ENCODE results near the gene PMEL. TPM values are rescaled to one million over a fixed set of nuclear protein-coding genes. Genes with fewer than 3 reads are reported as not detected.
"Not testable (repeated sequence)": the region's sequence is repeated elsewhere in the genome, so short reads cannot be mapped to it uniquely, and the experiment has no call there.

Gene PMEL
- polyA plus RNA-seq, 1 experiment, result 1.8 TPM

DNA sequence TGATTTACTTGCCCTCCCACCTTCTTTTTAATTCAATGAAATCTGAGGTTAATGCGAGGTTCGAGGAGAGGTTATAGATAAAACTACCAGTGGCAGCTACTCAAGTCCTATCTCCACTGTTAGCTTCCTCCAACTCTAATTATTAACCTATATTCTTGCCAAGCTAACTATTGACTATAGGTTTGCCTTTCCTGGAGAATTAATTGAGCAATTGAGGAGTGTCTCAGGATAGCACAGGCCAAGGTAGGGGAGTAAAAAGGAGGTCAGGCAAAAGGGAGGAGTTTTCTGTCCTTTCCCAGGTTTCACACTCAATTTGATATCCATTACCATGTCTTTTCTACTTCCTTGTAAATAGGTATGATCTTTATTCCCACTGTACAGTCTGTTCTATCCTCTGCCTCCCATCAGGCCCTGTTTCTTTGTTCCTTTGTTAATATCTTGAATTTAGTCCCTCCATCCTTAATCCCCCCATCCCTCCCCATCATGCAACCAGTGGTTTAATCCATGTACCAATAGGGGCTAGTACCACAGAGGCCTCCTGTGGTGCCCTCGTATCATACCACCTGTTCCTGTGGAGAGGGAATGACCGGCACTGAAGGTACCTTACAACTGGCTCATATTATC lies 27.5 kb upstream of the PMEL start:
- Histone ChIP-seq H3K27me3 (ENCODE audit: control insufficient read depth, insufficient read depth, low read length) (no peaks in the 10 kb centered on the region), H3K4me3 (ENCODE audit: low read depth, low read length) (no peak overlapping the region), H3K36me3 (ENCODE audit: control insufficient read depth, insufficient read depth, low read length) (peaks cover 26% of the 10 kb centered on the region)
- ChIA-PET CTCF (interaction anchor here (1.3 to 1.7 kb wide), 3 partner anchors 13 to 27 kb away, joined by 3 to 5 read pairs (median 4); partner anchors contain the start of gene RAB5B), POLR2A (no interaction called here)
- DNase-seq (ENCODE audit: low read depth), result no peak
- TF ChIP-seq, protein P1, sequence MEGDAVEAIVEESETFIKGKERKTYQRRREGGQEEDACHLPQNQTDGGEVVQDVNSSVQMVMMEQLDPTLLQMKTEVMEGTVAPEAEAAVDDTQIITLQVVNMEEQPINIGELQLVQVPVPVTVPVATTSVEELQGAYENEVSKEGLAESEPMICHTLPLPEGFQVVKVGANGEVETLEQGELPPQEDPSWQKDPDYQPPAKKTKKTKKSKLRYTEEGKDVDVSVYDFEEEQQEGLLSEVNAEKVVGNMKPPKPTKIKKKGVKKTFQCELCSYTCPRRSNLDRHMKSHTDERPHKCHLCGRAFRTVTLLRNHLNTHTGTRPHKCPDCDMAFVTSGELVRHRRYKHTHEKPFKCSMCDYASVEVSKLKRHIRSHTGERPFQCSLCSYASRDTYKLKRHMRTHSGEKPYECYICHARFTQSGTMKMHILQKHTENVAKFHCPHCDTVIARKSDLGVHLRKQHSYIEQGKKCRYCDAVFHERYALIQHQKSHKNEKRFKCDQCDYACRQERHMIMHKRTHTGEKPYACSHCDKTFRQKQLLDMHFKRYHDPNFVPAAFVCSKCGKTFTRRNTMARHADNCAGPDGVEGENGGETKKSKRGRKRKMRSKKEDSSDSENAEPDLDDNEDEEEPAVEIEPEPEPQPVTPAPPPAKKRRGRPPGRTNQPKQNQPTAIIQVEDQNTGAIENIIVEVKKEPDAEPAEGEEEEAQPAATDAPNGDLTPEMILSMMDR (IDR thresholded peaks at IDR 0.05; ENCODE audit: insufficient read depth, low read depth, low read length), result no peak

DNA sequence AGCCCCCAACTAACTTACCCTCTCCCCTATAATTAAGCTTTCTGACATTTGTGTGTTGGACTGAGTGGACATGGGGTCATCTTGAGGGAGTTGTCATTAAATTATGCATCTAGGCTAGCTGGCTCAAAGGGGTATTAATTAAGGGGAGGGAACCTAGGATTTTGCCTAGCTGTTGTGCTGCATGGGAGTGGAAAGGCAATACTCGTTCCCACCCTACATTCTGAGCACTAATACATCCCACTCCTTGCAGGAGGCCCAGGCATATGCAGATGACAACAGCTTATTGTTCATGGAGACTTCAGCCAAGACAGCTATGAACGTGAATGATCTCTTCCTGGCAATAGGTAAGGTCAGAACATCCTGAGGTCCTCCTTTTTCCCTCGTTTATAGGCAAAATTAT lies 25.3 kb upstream of the PMEL start:
- ChIA-PET CTCF (interaction anchor here (1.0 to 2.0 kb wide), 3 partner anchors 9 to 646 kb away, joined by 3 to 7 read pairs (median 3); no protein-coding TSS in a partner anchor), POLR2A (no interaction called here)
- no peaks in the 10 kb centered on the region for H3K27me3 ChIP-seq (ENCODE audit: control insufficient read depth, insufficient read depth, low read length)
- H3K36me3 ChIP-seq (ENCODE audit: control insufficient read depth, insufficient read depth, low read length), result peaks cover 27% of the 10 kb centered on the region
- DNase-seq (ENCODE audit: low read depth), result no peak
- TF ChIP-seq, protein P1 (IDR thresholded peaks at IDR 0.05; ENCODE audit: insufficient read depth, low read depth, low read length), result no peak
- H3K4me3 ChIP-seq (ENCODE audit: low read depth, low read length), result no peak overlapping the region

DNA sequence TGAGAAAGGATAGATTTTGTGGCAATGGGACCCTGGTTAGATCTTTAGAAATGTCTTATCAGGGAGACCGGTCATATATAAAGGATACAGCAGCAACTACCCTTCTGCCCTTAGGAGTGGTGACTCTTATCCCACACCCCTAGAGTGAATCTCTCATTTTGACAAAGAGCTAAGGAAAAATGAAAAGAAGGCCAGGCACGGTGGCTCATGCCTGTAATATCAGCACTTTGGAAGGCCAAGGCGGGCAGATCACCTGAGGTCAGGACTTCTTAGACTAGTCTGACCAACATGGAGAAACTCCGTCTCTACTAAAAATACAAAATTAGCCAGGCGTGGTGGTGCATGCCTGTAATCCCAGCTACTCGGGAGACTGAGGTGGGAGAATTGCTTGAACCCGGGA lies 20.1 kb upstream of the PMEL start:
- H3K4me3 ChIP-seq (ENCODE audit: low read depth, low read length); POLR2A ChIA-PET; DNase-seq (ENCODE audit: low read depth); H3K27me3 ChIP-seq (ENCODE audit: control insufficient read depth, insufficient read depth, low read length): not testable (repeated sequence)
- H3K36me3 ChIP-seq (ENCODE audit: control insufficient read depth, insufficient read depth, low read length), result peaks cover 13% of the 10 kb centered on the region
- CTCF ChIA-PET, result interaction anchor here (0.7 to 5.3 kb wide), 5 partner anchors 11 to 46 kb away, joined by 3 to 52 read pairs (median 5); partner anchors contain the start of genes RAB5B and SUOX

DNA sequence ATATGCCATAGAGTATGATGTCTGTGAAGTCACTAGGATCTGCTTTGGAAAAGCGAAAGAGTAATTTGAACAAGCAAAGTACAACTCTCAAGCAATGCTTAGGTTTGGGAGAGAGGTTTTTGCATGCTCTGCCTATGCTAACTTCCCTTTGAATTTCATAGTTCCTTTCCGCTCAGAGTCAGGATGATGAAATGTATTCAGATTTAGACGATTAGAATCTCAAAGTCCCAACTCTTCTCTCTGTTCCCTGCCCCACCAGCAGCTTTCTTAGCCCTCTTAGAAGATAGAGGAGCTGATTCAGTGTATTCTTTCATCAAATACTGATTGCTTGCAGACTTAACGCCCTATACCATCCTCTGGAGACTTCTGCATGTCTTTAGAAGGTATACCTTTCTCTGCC lies 19.5 kb upstream of the PMEL start:
- ChIA-PET CTCF (interaction anchor here (1.1 to 5.3 kb wide), 4 partner anchors 11 to 59 kb away, joined by 3 to 52 read pairs (median 6); partner anchors contain the start of genes RAB5B and SUOX), POLR2A (interaction anchor here (0.6 to 1.4 kb wide), 2 partner anchors 11 to 243 kb away, joined by 3 to 5 read pairs; partner anchors contain the start of gene RAB5B)
- H3K27me3 ChIP-seq (ENCODE audit: control insufficient read depth, insufficient read depth, low read length), result no peaks in the 10 kb centered on the region
- H3K36me3 ChIP-seq (ENCODE audit: control insufficient read depth, insufficient read depth, low read length), result peaks cover 10% of the 10 kb centered on the region
- TF ChIP-seq, protein P1 (IDR thresholded peaks at IDR 0.05; ENCODE audit: insufficient read depth, low read depth, low read length), result no peak
- no peak for DNase-seq (ENCODE audit: low read depth)
- no peak overlapping the region for H3K4me3 ChIP-seq (ENCODE audit: low read depth, low read length)

DNA sequence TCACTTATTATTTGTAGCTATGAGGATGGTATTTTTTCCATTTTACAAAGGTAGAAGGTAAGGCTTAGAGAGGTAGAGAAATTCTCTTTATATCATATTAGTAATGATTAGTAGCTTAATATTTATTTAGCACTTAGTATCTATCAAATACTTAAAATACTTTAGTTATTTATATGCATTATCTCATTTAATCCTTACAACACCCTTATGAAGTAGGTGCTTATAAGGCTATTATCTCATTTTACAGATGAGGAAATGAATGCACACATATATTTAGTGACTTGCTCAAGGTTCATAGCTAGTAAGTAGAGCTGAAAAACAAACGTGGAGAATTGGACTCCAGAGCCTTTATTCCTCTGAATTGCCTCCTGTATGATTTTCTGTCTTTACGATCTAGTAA lies 19.0 kb upstream of the PMEL start:
- ChIA-PET POLR2A (interaction anchor here (0.6 to 1.4 kb wide), 2 partner anchors 11 to 242 kb away, joined by 3 to 5 read pairs; partner anchors contain the start of gene RAB5B), CTCF (interaction anchor here (1.1 to 5.3 kb wide), 4 partner anchors 11 to 59 kb away, joined by 3 to 52 read pairs (median 6); partner anchors contain the start of genes RAB5B and SUOX)
- Histone ChIP-seq H3K4me3 (ENCODE audit: low read depth, low read length) (no peak overlapping the region), H3K27me3 (ENCODE audit: control insufficient read depth, insufficient read depth, low read length) (no peaks in the 10 kb centered on the region), H3K36me3 (ENCODE audit: control insufficient read depth, insufficient read depth, low read length) (peaks cover 10% of the 10 kb centered on the region)
- TF ChIP-seq, protein P1 (IDR thresholded peaks at IDR 0.05; ENCODE audit: insufficient read depth, low read depth, low read length), result no peak
- DNase-seq (ENCODE audit: low read depth), result no peak
